Naive thymus-derived CD4-positive, alpha-beta T cell (primary cell): ENCODE measurements around the gene NR2F1-AS1. TPM values are rescaled to one million over a fixed set of nuclear protein-coding genes. Genes with fewer than 3 reads are reported as not detected.
"Not testable (repeated sequence)": the region's sequence is repeated elsewhere in the genome, so short reads cannot be mapped to it uniquely, and the experiment has no call there.

Experiments
- ATAC-seq: fragments of 150-1000 bp; cut with Tn5 transposase; 2 replicates; pipeline ENCODE4 v1.10.0; 2021; ENCODE audit warnings: mild to moderate bottlenecking, moderate library complexity
- CTCF ChIA-PET: fragments of 350-600 bp; sonication (Branson Sonifier 250); formaldehyde crosslinking; loops from one replicate; lab custom pipeline; 2021; ENCODE audit warnings: antibody characterized with exemption; lab: Charles Lee
- POLR2A ChIA-PET: fragments of 350-600 bp; sonication (Branson Sonifier 250); formaldehyde crosslinking; loops from one replicate; lab custom pipeline; 2021; ENCODE audit warnings: antibody characterized with exemption, inconsistent platforms; lab: Charles Lee
- DNase-seq, 9 donors: peaks; one replicate each; pipeline versions ENCODE4 v3.0.0 to v3.0.0-alpha.2; 2020 to 2022; ENCODE audit warnings: mixed read lengths in 1 of 9
- H3K27ac ChIP-seq: one replicate; pipeline ENCODE4 v1.7.0; 2013; ENCODE audit warnings: mild to moderate bottlenecking, low read depth, low read length, moderate library complexity
- H3K27me3 ChIP-seq, 2 donors: one replicate each; pipeline ENCODE4 v1.7.0; 2013; ENCODE audit warnings: low read length in 2 of 2, mild to moderate bottlenecking in 2 of 2, moderate library complexity in 2 of 2; ENCODE audit not compliant: control insufficient read depth in 2 of 2, insufficient read depth in 2 of 2
- H3K36me3 ChIP-seq, 3 experiments: 1 replicate in 2 of 3; 2 replicates in 1 of 3; pipeline ENCODE4 v1.7.0; 2013; ENCODE audit warnings: low read length in 3 of 3, mild to moderate bottlenecking in 3 of 3, moderate library complexity in 1 of 3; ENCODE audit not compliant: insufficient read depth in 3 of 3, control insufficient read depth in 2 of 3
- H3K4me1 ChIP-seq, 2 donors: one replicate each; pipeline ENCODE4 v1.7.0; 2013; ENCODE audit warnings: low read length in 2 of 2, mild to moderate bottlenecking in 2 of 2, moderate library complexity in 1 of 2; ENCODE audit not compliant: control insufficient read depth in 2 of 2, insufficient read depth in 2 of 2
- H3K4me3 ChIP-seq: 2 replicates; pipeline ENCODE4 v1.7.0; 2013; ENCODE audit warnings: mild to moderate bottlenecking, low read length
- H3K9me3 ChIP-seq, 3 experiments: 1 replicate in 2 of 3; 2 replicates in 1 of 3; pipeline ENCODE4 v1.7.0; 2013; ENCODE audit warnings: low read length in 3 of 3; ENCODE audit not compliant: control insufficient read depth in 2 of 3
- H3K27ac Mint-ChIP-seq, 9 donors: one replicate each; pipeline ENCODE4 v1.8.0; 2020 to 2022; ENCODE audit warnings: mixed read lengths in 9 of 9, mild to moderate bottlenecking in 8 of 9, moderate library complexity in 5 of 9, inconsistent platforms in 2 of 9
- H3K27me3 Mint-ChIP-seq, 5 donors: one replicate each; pipeline ENCODE4 v1.8.0; 2021 to 2022; ENCODE audit warnings: mixed read lengths in 5 of 5, mild to moderate bottlenecking in 1 of 5
- H3K36me3 Mint-ChIP-seq, 5 donors: one replicate each; pipeline ENCODE4 v1.8.0; 2020 to 2022; ENCODE audit warnings: mixed read lengths in 5 of 5, mild to moderate bottlenecking in 3 of 5, inconsistent platforms in 1 of 5
- H3K4me1 Mint-ChIP-seq, 7 donors: one replicate each; pipeline ENCODE4 v1.8.0; 2020 to 2022; ENCODE audit warnings: mixed read lengths in 7 of 7, mild to moderate bottlenecking in 3 of 7, inconsistent platforms in 1 of 7
- H3K4me3 Mint-ChIP-seq, 10 donors: one replicate each; pipeline ENCODE4 v1.8.0; 2020 to 2022; ENCODE audit warnings: mild to moderate bottlenecking in 10 of 10, mixed read lengths in 10 of 10, moderate library complexity in 6 of 10, inconsistent platforms in 2 of 10
- H3K9me3 Mint-ChIP-seq, 11 donors: one replicate each; pipeline ENCODE4 v1.8.0; 2020 to 2022; ENCODE audit warnings: mixed read lengths in 11 of 11, mild to moderate bottlenecking in 4 of 11, inconsistent platforms in 1 of 11, moderate library complexity in 1 of 11
- intact Hi-C, 2 donors: fragments of 100-400 bp; cut with micrococcal nuclease; formaldehyde crosslinking; loops; one replicate each; pipeline ENCODE4 v1.15.1; 2023
- polyA plus RNA-seq, 2 donors: library from polyadenylated mRNA; unstranded; fragments of 300-500 nt; fragmentation: Illumina TruSeq; gene quantifications; one replicate each; pipeline ENCODE4 v1.2.3, GENCODE V29; 2021
- total RNA-seq, 6 experiments: library from RNA in 5 of 6; stranded (reverse) in 5 of 6; gene quantifications; 1 replicate in 5 of 6; 2 replicates in 1 of 6; pipeline ENCODE4 v1.2.3 and lab custom pipeline; 2021 to 2026

Gene NR2F1-AS1
- total and polyA plus RNA-seq, 7 experiments from 2014 or later = not detected

DNA sequence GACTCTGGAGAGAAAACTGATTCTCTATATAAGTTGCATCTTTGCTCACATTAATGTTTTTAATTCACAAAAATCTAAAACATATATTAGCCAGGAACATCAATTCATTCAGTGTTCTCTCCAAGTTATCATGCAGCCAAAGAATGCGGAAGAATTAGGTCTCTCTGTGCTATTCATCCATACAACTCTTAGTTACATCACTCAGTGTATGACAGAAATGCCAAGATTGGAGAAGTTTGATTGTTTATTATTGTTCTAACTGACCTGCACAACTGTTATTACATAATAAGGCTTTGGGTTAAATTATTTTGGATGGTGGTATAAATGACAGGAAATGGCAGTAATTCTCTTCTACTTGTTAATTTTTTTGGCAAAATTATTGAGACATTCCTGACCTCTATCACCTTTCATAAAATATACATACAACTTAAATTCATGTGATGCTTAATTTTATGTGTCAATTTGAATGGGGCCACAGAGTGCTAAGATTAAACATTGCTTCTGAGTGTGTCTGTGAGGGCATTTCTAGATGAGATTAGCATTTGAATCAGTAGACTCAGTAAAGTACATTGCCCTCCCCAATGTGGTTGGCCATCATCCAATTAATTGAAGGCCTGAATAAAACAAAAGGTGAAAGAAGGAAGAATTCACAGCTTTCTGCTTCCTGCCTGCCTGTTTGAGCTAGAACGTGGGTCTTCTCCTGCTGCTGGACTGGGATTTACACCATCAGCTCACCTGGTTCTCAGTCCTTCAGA is 70.2 kb downstream of the NR2F1-AS1 start:
- no peak for DNase-seq
- Mint-ChIP-seq H3K27me3 (peaks cover 0 to 19% (median 15%) of the 10 kb centered on the region in 5 donors), H3K27ac (no peak overlapping the region), H3K4me1 (no peaks in the 10 kb centered on the region), H3K4me3 (no peak overlapping the region), H3K36me3 (no peaks in the 10 kb centered on the region), H3K9me3 (peaks cover 0 to 5% (median 0%) of the 10 kb centered on the region in 11 donors)
- no peak overlapping the region for H3K4me3 ChIP-seq
- no peaks in the 10 kb centered on the region for H3K27me3 ChIP-seq
- H3K4me1 ChIP-seq = no peaks in the 10 kb centered on the region
- no peak overlapping the region for H3K27ac ChIP-seq
- no peaks in the 10 kb centered on the region for H3K9me3 ChIP-seq
- no peak for ATAC-seq
- H3K36me3 ChIP-seq = no peaks in the 10 kb centered on the region
- intact Hi-C loops = no loop called here
- CTCF ChIA-PET = no interaction called here
- POLR2A ChIA-PET = no interaction called here

DNA sequence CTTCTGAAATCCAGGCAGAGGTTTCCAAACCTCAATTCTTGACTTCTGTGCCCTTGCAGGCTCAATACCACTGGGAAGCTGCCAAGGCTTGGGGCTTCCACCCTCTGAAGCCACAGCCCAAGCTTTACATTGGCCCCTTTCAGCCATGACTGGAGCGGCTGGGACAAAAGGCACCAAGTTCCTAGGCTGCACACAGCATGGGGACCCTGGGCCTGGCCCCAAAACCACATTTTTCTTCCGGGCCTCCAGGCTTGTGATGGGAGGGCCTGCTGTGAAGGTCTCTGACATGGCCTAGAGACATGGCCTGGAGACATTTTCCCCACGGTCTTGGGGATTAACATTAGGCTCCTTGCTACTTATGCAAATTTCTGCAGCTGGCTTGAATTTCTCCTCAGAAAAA is 75.5 kb downstream of the NR2F1-AS1 start:
- H3K4me3 ChIP-seq, H3K27me3 ChIP-seq, H3K27ac Mint-ChIP-seq, H3K9me3 ChIP-seq, DNase-seq, H3K36me3 ChIP-seq, H3K4me1 ChIP-seq, POLR2A ChIA-PET, H3K9me3 Mint-ChIP-seq, ATAC-seq, H3K27ac ChIP-seq, H3K4me3 Mint-ChIP-seq, H3K4me1 Mint-ChIP-seq, intact Hi-C loops, CTCF ChIA-PET, H3K36me3 Mint-ChIP-seq: not testable (repeated sequence)
- peaks cover 0 to 29% (median 8%) of the 10 kb centered on the region in 5 donors for H3K27me3 Mint-ChIP-seq

DNA sequence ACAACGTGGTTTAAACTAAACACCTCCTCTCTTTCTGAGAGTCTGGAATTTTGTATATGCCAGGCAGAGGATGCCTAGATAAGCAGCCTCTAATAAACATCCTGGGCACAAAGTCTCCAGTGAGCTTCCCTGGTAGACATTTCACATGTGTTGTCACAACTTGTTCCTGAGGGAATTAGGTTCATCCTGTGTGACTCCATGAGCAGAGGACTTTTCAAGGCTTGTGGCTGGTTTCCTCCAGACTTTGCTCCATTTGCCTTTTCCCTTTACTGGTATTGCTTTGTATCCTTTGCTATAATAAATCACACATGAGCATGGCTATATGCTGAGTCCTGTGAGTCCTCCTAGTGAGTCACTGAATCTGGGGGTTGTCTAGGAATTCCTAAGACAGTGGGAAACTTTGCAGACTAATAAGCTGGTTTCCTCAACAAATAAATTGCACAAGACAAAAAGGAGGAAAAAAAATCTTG is 77.4 kb downstream of the NR2F1-AS1 start:
- Histone ChIP-seq H3K36me3 (no peaks in the 10 kb centered on the region), H3K4me1 (no peaks in the 10 kb centered on the region), H3K27ac (no peak overlapping the region), H3K27me3 (no peaks in the 10 kb centered on the region), H3K4me3 (no peak overlapping the region), H3K9me3 (no peaks in the 10 kb centered on the region)
- ChIA-PET CTCF (no interaction called here), POLR2A (no interaction called here)
- no peak overlapping the region for H3K4me3 Mint-ChIP-seq
- H3K27me3 Mint-ChIP-seq = peaks cover 0 to 25% (median 8%) of the 10 kb centered on the region in 5 donors
- H3K27ac Mint-ChIP-seq = no peak overlapping the region
- intact Hi-C loops = no loop called here
- DNase-seq (no peak), ATAC-seq (no peak)
- H3K36me3 Mint-ChIP-seq = no peaks in the 10 kb centered on the region
- H3K9me3 Mint-ChIP-seq = peaks cover 0 to 5% (median 0%) of the 10 kb centered on the region in 11 donors
- H3K4me1 Mint-ChIP-seq = no peaks in the 10 kb centered on the region

DNA sequence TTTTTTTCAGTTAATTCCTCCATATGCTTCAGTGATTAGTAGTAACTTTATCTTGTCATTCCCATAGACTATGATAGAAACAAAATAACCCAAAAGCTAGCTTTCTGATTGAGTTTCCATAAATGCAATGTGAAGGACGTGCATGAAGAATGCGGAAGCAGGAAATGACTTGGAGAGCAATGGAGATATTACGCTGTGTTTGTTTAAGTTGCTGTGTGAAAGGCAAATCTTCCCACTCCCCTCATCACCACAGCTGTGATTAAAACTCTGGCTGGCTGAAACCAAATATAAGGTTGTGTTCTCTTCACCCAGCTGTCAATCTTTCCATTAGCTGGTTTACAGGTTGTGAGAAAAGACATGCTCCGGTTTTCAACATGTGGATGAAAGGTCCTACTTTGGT is 83.9 kb downstream of the NR2F1-AS1 start:
- Histone ChIP-seq H3K27ac (no peak overlapping the region), H3K4me1 (no peaks in the 10 kb centered on the region), H3K27me3 (no peaks in the 10 kb centered on the region), H3K9me3 (no peaks in the 10 kb centered on the region), H3K36me3 (no peaks in the 10 kb centered on the region), H3K4me3 (no peak overlapping the region)
- Mint-ChIP-seq H3K9me3 (peaks cover 0 to 2% (median 0%) of the 10 kb centered on the region in 11 donors), H3K4me3 (no peak overlapping the region), H3K4me1 (no peaks in the 10 kb centered on the region), H3K27me3 (peaks cover 0 to 5% (median 0%) of the 10 kb centered on the region in 5 donors), H3K27ac (no peak overlapping the region), H3K36me3 (no peaks in the 10 kb centered on the region)
- POLR2A ChIA-PET = no interaction called here
- CTCF ChIA-PET = no interaction called here
- intact Hi-C loops = no loop called here
- DNase-seq (no peak), ATAC-seq (no peak)

DNA sequence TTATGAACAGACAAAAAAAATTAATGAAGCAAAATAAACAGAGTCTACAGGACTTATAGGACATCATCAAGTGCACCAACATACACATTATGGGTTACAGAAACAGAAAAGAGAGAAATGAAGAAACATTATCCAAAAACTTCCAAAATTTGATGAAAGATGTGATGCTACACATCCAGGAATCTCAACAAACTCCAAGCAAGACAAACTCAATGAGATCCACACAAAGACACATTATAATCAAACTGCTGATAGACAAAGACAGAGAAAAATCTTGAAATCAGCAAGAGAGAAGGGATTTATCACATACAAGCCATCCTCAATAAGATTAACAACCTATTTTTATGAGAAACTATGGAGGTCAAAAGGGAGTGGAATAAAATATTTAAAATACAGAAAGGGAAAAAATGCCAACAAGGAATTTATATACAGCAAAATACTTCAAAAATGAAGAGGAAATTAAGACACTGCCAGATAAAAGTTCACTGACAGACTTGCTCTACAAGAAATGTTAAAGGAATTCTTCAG is 101.0 kb downstream of the NR2F1-AS1 start:
- ATAC-seq (no peak), DNase-seq (no peak)
- intact Hi-C loops = no loop called here
- Mint-ChIP-seq H3K27ac (no peak overlapping the region), H3K36me3 (peaks cover 0 to 7% (median 0%) of the 10 kb centered on the region in 5 donors), H3K4me3 (no peak overlapping the region), H3K4me1 (no peaks in the 10 kb centered on the region), H3K27me3 (peaks cover 0 to 4% (median 0%) of the 10 kb centered on the region in 5 donors), H3K9me3 (peaks cover 0 to 18% (median 7%) of the 10 kb centered on the region in 11 donors)
- ChIA-PET POLR2A (no interaction called here), CTCF (no interaction called here)
- Histone ChIP-seq H3K4me3 (no peak overlapping the region), H3K4me1 (no peaks in the 10 kb centered on the region), H3K27ac (no peak overlapping the region), H3K27me3 (no peaks in the 10 kb centered on the region), H3K9me3 (no peaks in the 10 kb centered on the region), H3K36me3 (no peaks in the 10 kb centered on the region)

DNA sequence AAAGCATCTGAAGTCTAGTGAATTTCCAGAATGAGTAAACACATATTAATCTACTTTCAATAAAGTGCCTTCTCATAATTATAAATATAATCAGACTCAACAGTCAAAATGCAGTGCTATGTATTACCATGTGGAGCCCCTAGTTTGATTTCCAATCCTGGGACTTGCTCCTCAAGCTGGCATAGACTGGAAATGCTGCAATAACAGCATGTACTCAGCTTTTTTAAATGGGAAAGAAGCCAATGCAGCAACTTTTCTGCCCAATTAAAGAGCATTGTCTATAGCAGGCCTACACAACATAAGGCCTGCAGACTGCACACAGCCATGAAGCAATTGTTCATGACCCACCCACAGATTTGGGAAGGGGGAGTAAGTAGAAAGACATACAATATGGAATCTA is 103.2 kb downstream of the NR2F1-AS1 start:
- Mint-ChIP-seq H3K9me3 (peaks cover 0 to 11% (median 4%) of the 10 kb centered on the region in 11 donors), H3K4me1 (no peaks in the 10 kb centered on the region), H3K4me3 (no peak overlapping the region), H3K27ac (no peak overlapping the region), H3K36me3 (peaks cover 0 to 3% (median 0%) of the 10 kb centered on the region in 5 donors), H3K27me3 (peaks cover 0 to 4% (median 0%) of the 10 kb centered on the region in 5 donors)
- H3K27me3 ChIP-seq = no peaks in the 10 kb centered on the region
- ChIA-PET POLR2A (no interaction called here), CTCF (no interaction called here)
- no peak for DNase-seq
- intact Hi-C loops = no loop called here
- no peak overlapping the region for H3K4me3 ChIP-seq
- H3K9me3 ChIP-seq = no peaks in the 10 kb centered on the region
- H3K36me3 ChIP-seq = no peaks in the 10 kb centered on the region
- H3K27ac ChIP-seq = no peak overlapping the region
- H3K4me1 ChIP-seq = no peaks in the 10 kb centered on the region
- ATAC-seq = no peak
